HCT116 (cell line): ENCODE results near the gene BCL11A. TPM values are rescaled to one million over a fixed set of nuclear protein-coding genes. Genes with fewer than 3 reads are reported as not detected.

Experiments
- ATAC-seq: fragments of 200-7000 bp; cut with Tn5 transposase; 2 replicates; pipeline ENCODE4 v1.9.1; 2020; ENCODE audit warnings: mild to moderate bottlenecking, moderate library complexity
- BruUV-seq: library from RNA; stranded (reverse); fragments of 400-500 nt; replicated peaks from 2 replicates; lab custom pipeline; 2021; lab: Mats Ljungman, UMichigan
- CTCF ChIA-PET: fragments of 300-600 bp; sonication (Branson Sonifier 250); formaldehyde crosslinking; loops from one replicate; lab custom pipeline; 2021; ENCODE audit warnings: antibody characterized with exemption; lab: Charles Lee
- POLR2A ChIA-PET: fragments of 300-600, 350-600 bp; sonication (Branson Sonifier 250); formaldehyde crosslinking; loops from one replicate; lab custom pipeline; 2021; ENCODE audit warnings: antibody characterized with exemption; lab: Charles Lee
- RAD21 ChIA-PET, 2 experiments: fragments of 300-600 bp; sonication (Branson Sonifier 250); formaldehyde crosslinking; loops; one replicate each; lab custom pipeline; 2023; ENCODE audit warnings: low total read pairs in 2 of 2; ENCODE audit not compliant: uncharacterized antibody in 2 of 2, unreplicated experiment in 2 of 2, low non-redundant PET in 1 of 2; lab: Charles Lee
- DNase-seq: peaks from one replicate; pipeline ENCODE4 v3.0.0-alpha.2; 2010; ENCODE audit warnings: low read depth, low spot score
- H2AFZ ChIP-seq: fragments of 200-600 bp; shearing (Covaris generic), sonication (generic); 2 replicates; pipeline ENCODE4 v1.6.1; 2017; ENCODE audit warnings: low read depth, mixed run types, mixed read lengths, antibody characterized with exemption, low read length; ENCODE audit not compliant: poor library complexity, severe bottlenecking
- H3K27ac ChIP-seq: 2 replicates; pipeline ENCODE4 v1.5.1; 2012; ENCODE audit warnings: low read depth, low read length
- H3K27me3 ChIP-seq: fragments of 200-600 bp; sonication (generic); 2 replicates; pipeline ENCODE4 v1.6.1; 2016; ENCODE audit warnings: mixed run types, low read length, mixed read lengths; ENCODE audit not compliant: insufficient read depth
- H3K36me3 ChIP-seq, 2 experiments: fragments of 200-500 bp in 1 of 2; fragments of 200-600 bp in 1 of 2; sonication (Bioruptor generic) in 1 of 2; sonication (generic) in 1 of 2; 2 replicates each; pipeline versions ENCODE4 v1.5.1 to v1.6.1; 2014 to 2016; ENCODE audit warnings: low read length in 2 of 2, inconsistent platforms in 1 of 2, mixed read lengths in 1 of 2, mixed run types in 1 of 2; ENCODE audit not compliant: insufficient read depth in 2 of 2, control insufficient read depth in 1 of 2
- H3K4me1 ChIP-seq, 2 experiments: fragments of 200-600 bp in 1 of 2; sonication (generic) in 1 of 2; 2 replicates each; pipeline versions ENCODE4 v1.5.1 to v1.6.1; 2012 to 2017; ENCODE audit warnings: low read length in 2 of 2, inconsistent platforms in 1 of 2, mild to moderate bottlenecking in 1 of 2, mixed read lengths in 1 of 2, mixed run types in 1 of 2, moderate library complexity in 1 of 2; ENCODE audit not compliant: insufficient read depth in 2 of 2, control insufficient read depth in 1 of 2
- H3K4me2 ChIP-seq: fragments of 200-600 bp; sonication (generic); 2 replicates; pipeline ENCODE4 v1.6.1; 2017; ENCODE audit warnings: mixed run types, low read length, mixed read lengths
- H3K4me3 ChIP-seq, 2 experiments: fragments of 200-600 bp in 1 of 2; sonication (generic) in 1 of 2; replicated peaks in 1 of 2; 2 replicates each; pipeline ENCODE4 v1.5.1; 2011 to 2016; ENCODE audit warnings: low read length in 2 of 2, control low read depth in 1 of 2, low read depth in 1 of 2, mild to moderate bottlenecking in 1 of 2, mixed read lengths in 1 of 2, mixed run types in 1 of 2
- H3K79me2 ChIP-seq: fragments of 200-600 bp; sonication (generic); 2 replicates; pipeline ENCODE4 v1.6.1; 2017; ENCODE audit warnings: mild to moderate bottlenecking, mixed run types, low read length, moderate library complexity, mixed read lengths; ENCODE audit not compliant: insufficient read depth
- H3K9ac ChIP-seq: fragments of 200-600 bp; sonication (generic); 2 replicates; pipeline ENCODE4 v1.6.1; 2016; ENCODE audit warnings: low read length, mixed read lengths
- H3K9me2 ChIP-seq: fragments of 200-600 bp; sonication (generic), shearing (Covaris generic); 2 replicates; pipeline ENCODE4 v1.6.1; 2017; ENCODE audit warnings: mixed run types, mild to moderate bottlenecking, moderate library complexity; ENCODE audit not compliant: insufficient read depth
- H3K9me3 ChIP-seq, 2 experiments: fragments of 200-500 bp in 1 of 2; fragments of 200-600 bp in 1 of 2; sonication (Bioruptor generic) in 1 of 2; sonication (generic) in 1 of 2; 2 replicates each; pipeline ENCODE4 v1.6.1; 2014 to 2017; ENCODE audit warnings: low read length in 2 of 2, mixed read lengths in 2 of 2, inconsistent platforms in 1 of 2, low read depth in 1 of 2, mild to moderate bottlenecking in 1 of 2, mixed run types in 1 of 2, moderate library complexity in 1 of 2; ENCODE audit not compliant: control insufficient read depth in 1 of 2, insufficient read depth in 1 of 2
- H4K20me1 ChIP-seq: fragments of 200-600 bp; sonication (generic), shearing (Covaris generic); 2 replicates; pipeline ENCODE4 v1.6.1; 2017; ENCODE audit warnings: mixed run types, mild to moderate bottlenecking, moderate library complexity; ENCODE audit not compliant: insufficient read depth
- ATF3 ChIP-seq: IDR thresholded peaks from 2 replicates; pipeline ENCODE4 v1.6.1; 2012
- CBX3 ChIP-seq: IDR thresholded peaks from 2 replicates; pipeline ENCODE4 v1.6.1; 2012; ENCODE audit warnings: low read depth
- CEBPB ChIP-seq: IDR thresholded peaks from 2 replicates; pipeline ENCODE4 v1.6.1; 2012; ENCODE audit warnings: low read depth
- EGR1 ChIP-seq: IDR thresholded peaks from 2 replicates; pipeline ENCODE4 v1.6.1; 2012; ENCODE audit warnings: low read depth
- EZH2phosphoT487 ChIP-seq: fragments of 200-600 bp; IDR thresholded peaks from 2 replicates; pipeline ENCODE4 v1.6.1; 2018; ENCODE audit warnings: antibody characterized with exemption, borderline replicate concordance
- POLR2A ChIP-seq: IDR thresholded peaks from 2 replicates; pipeline ENCODE4 v1.7.0; 2011; ENCODE audit warnings: borderline replicate concordance; ENCODE audit not compliant: insufficient read depth, insufficient read length; ENCODE audit errors: extremely low read depth
- POLR2AphosphoS5 ChIP-seq: IDR thresholded peaks from 2 replicates; pipeline ENCODE4 v1.6.1; 2011; ENCODE audit warnings: mild to moderate bottlenecking, low read depth, low read length, moderate library complexity
- REST ChIP-seq: IDR thresholded peaks from 2 replicates; pipeline ENCODE4 v1.6.1; 2012; ENCODE audit warnings: low read depth
- TCF7L2 ChIP-seq: IDR thresholded peaks from 2 replicates; pipeline ENCODE4 v1.7.0; 2011; ENCODE audit warnings: borderline replicate concordance, inconsistent platforms; ENCODE audit not compliant: insufficient read depth, insufficient read length; ENCODE audit errors: extremely low read depth
- YY1 ChIP-seq: IDR thresholded peaks from 2 replicates; pipeline ENCODE4 v1.6.1; 2011; ENCODE audit warnings: low read length, low read depth, moderate library complexity, mild to moderate bottlenecking; ENCODE audit not compliant: insufficient replicate concordance; ENCODE audit errors: extremely low read depth
- ZNF274 ChIP-seq: fragments of 200-500 bp; sonication (Bioruptor generic); IDR thresholded peaks from 2 replicates; pipeline ENCODE4 v1.6.1; 2014; ENCODE audit warnings: mild to moderate bottlenecking, low read depth, low read length, inconsistent platforms
- intact Hi-C: fragments of 100-400 bp; cut with micrococcal nuclease; formaldehyde crosslinking; loops from 2 replicates; pipeline ENCODE4 v1.10.0; 2022
- total RNA-seq: library from RNA; stranded (reverse); gene quantifications from one replicate; pipeline ENCODE4 v1.2.1, GENCODE V29; 2021; ENCODE audit not compliant: unreplicated experiment
- TF ChIP-seq, protein P1 (sequence below), 3 experiments: fragments of 200-600 bp in 1 of 3; sonication (generic) in 1 of 3; IDR thresholded peaks in 2 of 3; conservative IDR thresholded peaks in 1 of 3; 2 replicates each; pipeline ENCODE4 v1.5.1; 2012 to 2017; ENCODE audit warnings: low read depth in 2 of 3, low read length in 2 of 3, antibody characterized with exemption in 1 of 3, borderline replicate concordance in 1 of 3, control low read depth in 1 of 3, mild to moderate bottlenecking in 1 of 3, mixed read lengths in 1 of 3, mixed run types in 1 of 3, moderate library complexity in 1 of 3; ENCODE audit not compliant: insufficient read depth in 1 of 3
- TF ChIP-seq, protein P2 (sequence below): IDR thresholded peaks from 2 replicates; pipeline ENCODE4 v1.6.1; 2011; ENCODE audit warnings: mild to moderate bottlenecking, low read length, moderate library complexity; ENCODE audit not compliant: insufficient replicate concordance; ENCODE audit errors: extremely low read depth

The BCL11A gene
- total RNA-seq, 1 experiment from 2014 or later, result 0.71 TPM

DNA sequence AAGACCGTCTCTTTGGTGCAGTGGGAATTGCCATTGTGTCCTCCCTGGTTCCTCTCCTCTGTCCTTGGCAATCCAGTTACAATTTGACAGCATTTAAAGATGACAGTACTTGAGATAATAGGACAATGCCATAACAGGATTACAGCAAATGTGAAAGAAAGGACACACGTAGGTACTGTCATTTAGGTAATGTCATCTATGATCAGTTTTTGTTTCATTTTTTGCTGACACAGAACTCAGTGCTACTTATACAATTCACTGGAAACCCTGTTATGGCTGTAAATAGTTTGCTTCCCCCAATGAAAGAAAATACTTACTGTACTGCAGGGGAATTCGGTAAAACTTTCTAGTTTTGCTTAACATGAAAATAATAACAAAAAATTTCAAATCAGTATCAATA is 65.2 kb downstream of the BCL11A start:
- Histone ChIP-seq H3K9me3 (no peaks in the 10 kb centered on the region), H3K79me2 (no peaks in the 10 kb centered on the region)
- RAD21 ChIA-PET, result no interaction called here
- BruUV-seq, result no TSS peak
- no peak for TF ChIP-seq CEBPB
- TF ChIP-seq POLR2A, result no peak
- TF ChIP-seq ZNF274, result no peak
- TF ChIP-seq, protein P1, sequence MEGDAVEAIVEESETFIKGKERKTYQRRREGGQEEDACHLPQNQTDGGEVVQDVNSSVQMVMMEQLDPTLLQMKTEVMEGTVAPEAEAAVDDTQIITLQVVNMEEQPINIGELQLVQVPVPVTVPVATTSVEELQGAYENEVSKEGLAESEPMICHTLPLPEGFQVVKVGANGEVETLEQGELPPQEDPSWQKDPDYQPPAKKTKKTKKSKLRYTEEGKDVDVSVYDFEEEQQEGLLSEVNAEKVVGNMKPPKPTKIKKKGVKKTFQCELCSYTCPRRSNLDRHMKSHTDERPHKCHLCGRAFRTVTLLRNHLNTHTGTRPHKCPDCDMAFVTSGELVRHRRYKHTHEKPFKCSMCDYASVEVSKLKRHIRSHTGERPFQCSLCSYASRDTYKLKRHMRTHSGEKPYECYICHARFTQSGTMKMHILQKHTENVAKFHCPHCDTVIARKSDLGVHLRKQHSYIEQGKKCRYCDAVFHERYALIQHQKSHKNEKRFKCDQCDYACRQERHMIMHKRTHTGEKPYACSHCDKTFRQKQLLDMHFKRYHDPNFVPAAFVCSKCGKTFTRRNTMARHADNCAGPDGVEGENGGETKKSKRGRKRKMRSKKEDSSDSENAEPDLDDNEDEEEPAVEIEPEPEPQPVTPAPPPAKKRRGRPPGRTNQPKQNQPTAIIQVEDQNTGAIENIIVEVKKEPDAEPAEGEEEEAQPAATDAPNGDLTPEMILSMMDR (IDR thresholded peaks at IDR 0.05 in 2 of 3, conservative IDR thresholded peaks at IDR 0.05 in 1 of 3; ENCODE audit: borderline replicate concordance in 1 of 3, insufficient read depth in 1 of 3, low read depth in 2 of 3, low read length in 2 of 3), result no peak
- no peak for TF ChIP-seq ATF3
- TF ChIP-seq, protein P2, sequence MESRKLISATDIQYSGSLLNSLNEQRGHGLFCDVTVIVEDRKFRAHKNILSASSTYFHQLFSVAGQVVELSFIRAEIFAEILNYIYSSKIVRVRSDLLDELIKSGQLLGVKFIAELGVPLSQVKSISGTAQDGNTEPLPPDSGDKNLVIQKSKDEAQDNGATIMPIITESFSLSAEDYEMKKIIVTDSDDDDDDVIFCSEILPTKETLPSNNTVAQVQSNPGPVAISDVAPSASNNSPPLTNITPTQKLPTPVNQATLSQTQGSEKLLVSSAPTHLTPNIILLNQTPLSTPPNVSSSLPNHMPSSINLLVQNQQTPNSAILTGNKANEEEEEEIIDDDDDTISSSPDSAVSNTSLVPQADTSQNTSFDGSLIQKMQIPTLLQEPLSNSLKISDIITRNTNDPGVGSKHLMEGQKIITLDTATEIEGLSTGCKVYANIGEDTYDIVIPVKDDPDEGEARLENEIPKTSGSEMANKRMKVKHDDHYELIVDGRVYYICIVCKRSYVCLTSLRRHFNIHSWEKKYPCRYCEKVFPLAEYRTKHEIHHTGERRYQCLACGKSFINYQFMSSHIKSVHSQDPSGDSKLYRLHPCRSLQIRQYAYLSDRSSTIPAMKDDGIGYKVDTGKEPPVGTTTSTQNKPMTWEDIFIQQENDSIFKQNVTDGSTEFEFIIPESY, result no peak
- TF ChIP-seq EZH2phosphoT487, result no peak
- TF ChIP-seq CBX3, result no peak
- no peak for TF ChIP-seq EGR1
- TF ChIP-seq POLR2AphosphoS5, result no peak
- TF ChIP-seq TCF7L2, result no peak
- no peak for TF ChIP-seq REST
- TF ChIP-seq YY1, result no peak
- TF ChIP-seq, all 23 proteins: peak for 0
- ATAC-seq (no peak), DNase-seq (no peak)
- intact Hi-C loops, result no loop called here
- H3K27me3 ChIP-seq, result peaks cover 48% of the 10 kb centered on the region
- no peaks in the 10 kb centered on the region for H3K36me3 ChIP-seq
- no peak overlapping the region for H2AFZ ChIP-seq
- H4K20me1 ChIP-seq, result no peaks in the 10 kb centered on the region
- ChIA-PET POLR2A (no interaction called here), CTCF (no interaction called here)
- no peaks in the 10 kb centered on the region for H3K9me2 ChIP-seq
- H3K4me3 ChIP-seq, result no peak overlapping the region
- no peak overlapping the region for H3K9ac ChIP-seq
- H3K4me2 ChIP-seq, result no peak overlapping the region
- no peaks in the 10 kb centered on the region for H3K4me1 ChIP-seq
- H3K27ac ChIP-seq, result no peak overlapping the region
